Measurements from ENCODE around the gene CWC25. TPM values are rescaled to one million over a fixed set of nuclear protein-coding genes. Genes with fewer than 3 reads are reported as not detected.
A peak's percentile ranks its signal among the peaks of the same experiment; 100 is the strongest.

The CWC25 gene
- total and polyA plus RNA-seq, 2 of the 13 experiments (the other 11 are each of a cell fraction or from before 2014, with no cell fraction given) = 15.6 to 22.7 TPM

DNA sequence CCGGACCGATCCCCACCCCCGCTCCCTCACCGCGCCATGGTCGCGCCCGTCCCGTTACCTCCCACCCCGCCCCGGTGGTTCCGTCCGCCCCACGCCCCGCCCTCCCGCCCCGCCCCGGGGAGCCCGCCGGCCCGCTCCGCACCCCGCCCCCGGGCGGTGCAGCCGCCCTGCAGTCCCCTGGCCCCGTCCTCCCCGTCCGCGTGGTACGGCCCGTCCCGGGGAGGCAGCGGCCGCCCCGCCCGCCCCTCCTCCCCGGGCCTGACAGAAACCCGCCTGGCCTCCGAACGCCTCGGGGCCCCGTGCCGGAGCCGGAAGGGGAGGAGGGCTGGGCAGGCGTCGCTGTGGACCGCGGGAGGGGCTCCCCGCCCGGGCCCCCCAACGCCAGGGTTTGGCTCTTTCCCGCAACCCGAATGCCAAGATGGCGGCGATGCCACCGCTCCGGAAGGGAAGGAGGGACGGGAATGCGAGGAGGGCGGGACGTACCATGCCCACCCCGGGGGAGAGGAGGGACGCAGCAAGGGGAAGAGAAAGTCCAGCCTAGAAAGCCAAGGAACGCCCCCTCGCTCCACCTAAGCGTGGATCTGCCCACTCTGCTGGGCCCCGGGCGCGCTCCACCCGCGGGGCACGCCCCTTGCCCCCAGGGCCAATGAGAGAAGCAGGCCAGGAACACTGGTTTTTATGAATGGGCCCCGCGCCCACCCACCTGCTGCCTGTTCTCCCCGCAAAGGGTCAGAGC is 25.5 kb downstream of the CWC25 start, which contains the start of gene PIP4K2B (continued):
- TF ChIP-seq NAIF1 (CRISPR knock-in tag; IDR thresholded peaks at IDR 0.05; ENCODE audit: borderline replicate concordance) (no peak; the same call in 1 of the 2 replicates), ZNF746 (CRISPR knock-in tag; IDR thresholded peaks at IDR 0.05) (peak; percentile 97), ZNF792 (CRISPR knock-in tag; IDR thresholded peaks at IDR 0.05) (peak; percentile 69; the same call in 1 of the 2 replicates), ZNF326 (CRISPR knock-in tag; IDR thresholded peaks at IDR 0.05; ENCODE audit: borderline replicate concordance) (no peak), BRD4 (CRISPR knock-in tag; IDR thresholded peaks at IDR 0.05) (peak; percentile 63; the same call in 1 of the 2 replicates), MEF2D (CRISPR knock-in tag; IDR thresholded peaks at IDR 0.05) (peak; percentile 54; the same call in 1 of the 2 replicates), MIER3 (CRISPR knock-in tag; IDR thresholded peaks at IDR 0.05; ENCODE audit: borderline replicate concordance) (peak; percentile 83; the same call in 1 of the 2 replicates), SIX4 (CRISPR knock-in tag; IDR thresholded peaks at IDR 0.05) (peak; percentile 64), ZNF547 (CRISPR knock-in tag; IDR thresholded peaks at IDR 0.05) (peak; percentile 21), EZH2 (conservative IDR thresholded peaks at IDR 0.05; ENCODE audit: low read depth, low read length) (no peak), ZBTB8A (CRISPR knock-in tag; IDR thresholded peaks at IDR 0.05; ENCODE audit: borderline replicate concordance, low read depth) (peak; percentile 63; the same call in 1 of the 2 replicates), AHR (CRISPR knock-in tag; IDR thresholded peaks at IDR 0.05) (peak; percentile 69; the same call in 1 of the 2 replicates), ZNF335 (CRISPR knock-in tag; IDR thresholded peaks at IDR 0.05) (no peak), KLF6 (CRISPR knock-in tag; IDR thresholded peaks at IDR 0.05) (peak; percentile 47; the same call in 1 of the 2 replicates), RAD21 (CRISPR knock-in tag; IDR thresholded peaks at IDR 0.05) (peak; percentile 61)
- TF ChIP-seq, protein P1, sequence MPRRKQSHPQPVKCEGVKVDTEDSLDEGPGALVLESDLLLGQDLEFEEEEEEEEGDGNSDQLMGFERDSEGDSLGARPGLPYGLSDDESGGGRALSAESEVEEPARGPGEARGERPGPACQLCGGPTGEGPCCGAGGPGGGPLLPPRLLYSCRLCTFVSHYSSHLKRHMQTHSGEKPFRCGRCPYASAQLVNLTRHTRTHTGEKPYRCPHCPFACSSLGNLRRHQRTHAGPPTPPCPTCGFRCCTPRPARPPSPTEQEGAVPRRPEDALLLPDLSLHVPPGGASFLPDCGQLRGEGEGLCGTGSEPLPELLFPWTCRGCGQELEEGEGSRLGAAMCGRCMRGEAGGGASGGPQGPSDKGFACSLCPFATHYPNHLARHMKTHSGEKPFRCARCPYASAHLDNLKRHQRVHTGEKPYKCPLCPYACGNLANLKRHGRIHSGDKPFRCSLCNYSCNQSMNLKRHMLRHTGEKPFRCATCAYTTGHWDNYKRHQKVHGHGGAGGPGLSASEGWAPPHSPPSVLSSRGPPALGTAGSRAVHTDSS (CRISPR knock-in tag; conservative IDR thresholded peaks at IDR 0.05) = peak; percentile 58; the same call in 1 of the 2 replicates
- TF ChIP-seq, protein P2, sequence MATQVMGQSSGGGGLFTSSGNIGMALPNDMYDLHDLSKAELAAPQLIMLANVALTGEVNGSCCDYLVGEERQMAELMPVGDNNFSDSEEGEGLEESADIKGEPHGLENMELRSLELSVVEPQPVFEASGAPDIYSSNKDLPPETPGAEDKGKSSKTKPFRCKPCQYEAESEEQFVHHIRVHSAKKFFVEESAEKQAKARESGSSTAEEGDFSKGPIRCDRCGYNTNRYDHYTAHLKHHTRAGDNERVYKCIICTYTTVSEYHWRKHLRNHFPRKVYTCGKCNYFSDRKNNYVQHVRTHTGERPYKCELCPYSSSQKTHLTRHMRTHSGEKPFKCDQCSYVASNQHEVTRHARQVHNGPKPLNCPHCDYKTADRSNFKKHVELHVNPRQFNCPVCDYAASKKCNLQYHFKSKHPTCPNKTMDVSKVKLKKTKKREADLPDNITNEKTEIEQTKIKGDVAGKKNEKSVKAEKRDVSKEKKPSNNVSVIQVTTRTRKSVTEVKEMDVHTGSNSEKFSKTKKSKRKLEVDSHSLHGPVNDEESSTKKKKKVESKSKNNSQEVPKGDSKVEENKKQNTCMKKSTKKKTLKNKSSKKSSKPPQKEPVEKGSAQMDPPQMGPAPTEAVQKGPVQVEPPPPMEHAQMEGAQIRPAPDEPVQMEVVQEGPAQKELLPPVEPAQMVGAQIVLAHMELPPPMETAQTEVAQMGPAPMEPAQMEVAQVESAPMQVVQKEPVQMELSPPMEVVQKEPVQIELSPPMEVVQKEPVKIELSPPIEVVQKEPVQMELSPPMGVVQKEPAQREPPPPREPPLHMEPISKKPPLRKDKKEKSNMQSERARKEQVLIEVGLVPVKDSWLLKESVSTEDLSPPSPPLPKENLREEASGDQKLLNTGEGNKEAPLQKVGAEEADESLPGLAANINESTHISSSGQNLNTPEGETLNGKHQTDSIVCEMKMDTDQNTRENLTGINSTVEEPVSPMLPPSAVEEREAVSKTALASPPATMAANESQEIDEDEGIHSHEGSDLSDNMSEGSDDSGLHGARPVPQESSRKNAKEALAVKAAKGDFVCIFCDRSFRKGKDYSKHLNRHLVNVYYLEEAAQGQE (IDR thresholded peaks at IDR 0.05; ENCODE audit: borderline replicate concordance in 1 of 2, low read depth in 1 of 2, low read length in 2 of 2) = peak in 1 of 2 experiments; percentile 21; a peak in 1 of 4 replicates
- TF ChIP-seq, protein P3, sequence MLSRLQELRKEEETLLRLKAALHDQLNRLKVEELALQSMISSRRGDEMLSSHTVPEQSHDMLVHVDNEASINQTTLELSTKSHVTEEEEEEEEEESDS (CRISPR knock-in tag; IDR thresholded peaks at IDR 0.05; ENCODE audit: borderline replicate concordance) = peak; percentile 87; the same call in 1 of the 2 replicates
- TF ChIP-seq, protein P4, sequence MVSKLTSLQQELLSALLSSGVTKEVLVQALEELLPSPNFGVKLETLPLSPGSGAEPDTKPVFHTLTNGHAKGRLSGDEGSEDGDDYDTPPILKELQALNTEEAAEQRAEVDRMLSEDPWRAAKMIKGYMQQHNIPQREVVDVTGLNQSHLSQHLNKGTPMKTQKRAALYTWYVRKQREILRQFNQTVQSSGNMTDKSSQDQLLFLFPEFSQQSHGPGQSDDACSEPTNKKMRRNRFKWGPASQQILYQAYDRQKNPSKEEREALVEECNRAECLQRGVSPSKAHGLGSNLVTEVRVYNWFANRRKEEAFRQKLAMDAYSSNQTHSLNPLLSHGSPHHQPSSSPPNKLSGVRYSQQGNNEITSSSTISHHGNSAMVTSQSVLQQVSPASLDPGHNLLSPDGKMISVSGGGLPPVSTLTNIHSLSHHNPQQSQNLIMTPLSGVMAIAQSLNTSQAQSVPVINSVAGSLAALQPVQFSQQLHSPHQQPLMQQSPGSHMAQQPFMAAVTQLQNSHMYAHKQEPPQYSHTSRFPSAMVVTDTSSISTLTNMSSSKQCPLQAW (CRISPR knock-in tag; IDR thresholded peaks at IDR 0.05) = peak; percentile 95
- TF ChIP-seq, protein P5, sequence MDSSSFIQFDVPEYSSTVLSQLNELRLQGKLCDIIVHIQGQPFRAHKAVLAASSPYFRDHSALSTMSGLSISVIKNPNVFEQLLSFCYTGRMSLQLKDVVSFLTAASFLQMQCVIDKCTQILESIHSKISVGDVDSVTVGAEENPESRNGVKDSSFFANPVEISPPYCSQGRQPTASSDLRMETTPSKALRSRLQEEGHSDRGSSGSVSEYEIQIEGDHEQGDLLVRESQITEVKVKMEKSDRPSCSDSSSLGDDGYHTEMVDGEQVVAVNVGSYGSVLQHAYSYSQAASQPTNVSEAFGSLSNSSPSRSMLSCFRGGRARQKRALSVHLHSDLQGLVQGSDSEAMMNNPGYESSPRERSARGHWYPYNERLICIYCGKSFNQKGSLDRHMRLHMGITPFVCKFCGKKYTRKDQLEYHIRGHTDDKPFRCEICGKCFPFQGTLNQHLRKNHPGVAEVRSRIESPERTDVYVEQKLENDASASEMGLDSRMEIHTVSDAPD (CRISPR knock-in tag; IDR thresholded peaks at IDR 0.05) = 0 out of 2 replicates have a peak, but pooled peaks have one; percentile 59

Measured in HepG2 (cell line).